KMS-11 (cell line): ENCODE data around the gene BRCA2.

Experiments used
- H2AFZ ChIP-seq: fragments of 200-600 bp; sonication (generic); 2 replicates; pipeline ENCODE4 v1.6.1; 2016; ENCODE audit warnings: antibody characterized with exemption, mixed run types, low read depth
- H3K27ac ChIP-seq: fragments of 200-600 bp; sonication (generic); 2 replicates; pipeline ENCODE4 v1.6.1; 2016; ENCODE audit warnings: mild to moderate bottlenecking, mixed run types
- H3K27me3 ChIP-seq: fragments of 200-600 bp; sonication (generic); 2 replicates; pipeline ENCODE4 v1.6.1; 2017; ENCODE audit warnings: mild to moderate bottlenecking, low read depth, mixed run types, moderate library complexity; ENCODE audit not compliant: insufficient read depth
- H3K36me3 ChIP-seq: fragments of 200-600 bp; sonication (generic); 2 replicates; pipeline ENCODE4 v1.6.1; 2017; ENCODE audit warnings: mild to moderate bottlenecking, mixed run types; ENCODE audit not compliant: insufficient read depth
- H3K4me1 ChIP-seq: fragments of 200-600 bp; sonication (generic); 2 replicates; pipeline ENCODE4 v1.6.1; 2016; ENCODE audit warnings: mild to moderate bottlenecking, low read depth, mixed run types; ENCODE audit not compliant: poor library complexity, severe bottlenecking
- H3K4me2 ChIP-seq: fragments of 200-600 bp; sonication (generic); 2 replicates; pipeline ENCODE4 v1.7.0; 2016; ENCODE audit warnings: mild to moderate bottlenecking, mixed run types
- H3K4me3 ChIP-seq: fragments of 200-600 bp; sonication (generic); IDR thresholded peaks from 2 replicates; pipeline ENCODE4 v1.6.1; 2017; ENCODE audit warnings: low read depth, low read length, mixed read lengths; ENCODE audit not compliant: insufficient read depth
- H3K79me2 ChIP-seq: fragments of 200-600 bp; sonication (generic); 2 replicates; pipeline ENCODE4 v1.6.1; 2016; ENCODE audit warnings: low read depth, mixed run types; ENCODE audit not compliant: insufficient read depth
- H3K9ac ChIP-seq: fragments of 200-600 bp; sonication (generic); 2 replicates; pipeline ENCODE4 v1.6.1; 2016; ENCODE audit warnings: mild to moderate bottlenecking, mixed run types
- H4K20me1 ChIP-seq: fragments of 200-600 bp; sonication (generic); 2 replicates; pipeline ENCODE4 v1.6.1; 2016; ENCODE audit warnings: mild to moderate bottlenecking, mixed run types; ENCODE audit not compliant: insufficient read depth
- CTCF ChIP-seq: fragments of 200-600 bp; sonication (generic); conservative IDR thresholded peaks from 2 replicates; pipeline ENCODE4 v1.6.1; 2017; ENCODE audit warnings: low read depth, mild to moderate bottlenecking, antibody characterized with exemption, low read length, moderate library complexity, mixed read lengths

The BRCA2 gene

GRCh38 chr13:32282096-32282711 lies 33.1 kb upstream of the BRCA2 start:
- no peaks in the 10 kb centered on the region for H3K36me3 ChIP-seq
- no peaks in the 10 kb centered on the region for H3K79me2 ChIP-seq
- no peaks in the 10 kb centered on the region for H3K4me1 ChIP-seq
- no peaks in the 10 kb centered on the region for H3K27me3 ChIP-seq
- no peak for TF ChIP-seq CTCF
- no peaks in the 10 kb centered on the region for H4K20me1 ChIP-seq
- no peak overlapping the region for H3K27ac ChIP-seq
- no peak overlapping the region for H3K4me2 ChIP-seq
- no peak overlapping the region for H3K9ac ChIP-seq
- H2AFZ ChIP-seq = no peak overlapping the region
- H3K4me3 ChIP-seq = no peak overlapping the region

- no peak for TF ChIP-seq CTCF
Measured at GRCh38 chr13:32284927-32285632, 30.2 kb upstream of the BRCA2 start.

GRCh38 chr13:32285633-32285965 lies 29.7 kb upstream of the BRCA2 start:
- H4K20me1 ChIP-seq = no peaks in the 10 kb centered on the region
- no peaks in the 10 kb centered on the region for H3K4me1 ChIP-seq
- no peak overlapping the region for H3K4me2 ChIP-seq
- no peak overlapping the region for H3K27ac ChIP-seq
- H2AFZ ChIP-seq = no peak overlapping the region
- no peak for TF ChIP-seq CTCF
- H3K36me3 ChIP-seq = no peaks in the 10 kb centered on the region
- H3K79me2 ChIP-seq = no peaks in the 10 kb centered on the region
- H3K27me3 ChIP-seq = no peaks in the 10 kb centered on the region
- no peak overlapping the region for H3K9ac ChIP-seq
- no peak overlapping the region for H3K4me3 ChIP-seq

More at GRCh38 chr13:32284927-32285632, 30.2 kb upstream of the BRCA2 start:
- Histone ChIP-seq H3K4me3 (no peak overlapping the region), H3K4me2 (no peak overlapping the region), H3K9ac (no peak overlapping the region), H3K36me3 (no peaks in the 10 kb centered on the region), H3K27me3 (no peaks in the 10 kb centered on the region), H3K79me2 (no peaks in the 10 kb centered on the region), H2AFZ (no peak overlapping the region), H4K20me1 (no peaks in the 10 kb centered on the region), H3K4me1 (no peaks in the 10 kb centered on the region), H3K27ac (no peak overlapping the region)

GRCh38 chr13:32297206-32297605 lies 18.1 kb upstream of the BRCA2 start:
- no peak overlapping the region for H3K9ac ChIP-seq
- no peak for TF ChIP-seq CTCF

More at GRCh38 chr13:32297206-32297605, 18.1 kb upstream of the BRCA2 start:
- peak overlapping the region; percentile 46 for H3K4me2 ChIP-seq
- H2AFZ ChIP-seq = no peak overlapping the region
- no peak overlapping the region for H3K4me3 ChIP-seq
- H3K36me3 ChIP-seq = no peaks in the 10 kb centered on the region
- peak overlapping the region; percentile 12; the same call in 1 of the 2 replicates for H3K27ac ChIP-seq
- no peaks in the 10 kb centered on the region for H3K79me2 ChIP-seq
- H3K4me1 ChIP-seq = peaks cover 18% of the 10 kb centered on the region
- no peaks in the 10 kb centered on the region for H4K20me1 ChIP-seq
- H3K27me3 ChIP-seq = no peaks in the 10 kb centered on the region
